GM23338 (cell line): ENCODE results near the gene GPD1L. TPM values are rescaled to one million over a fixed set of nuclear protein-coding genes. Genes with fewer than 3 reads are reported as not detected.
A peak's percentile ranks its signal among the peaks of the same experiment; 100 is the strongest.

Experiments
- ATAC-seq: fragments of 200-7000 bp; cut with Tn5 transposase; 3 replicates; pipeline ENCODE4 v1.9.1; 2020
- DNase-seq: peaks from one replicate; pipeline ENCODE4 v3.0.0-alpha.2; 2015; ENCODE audit warnings: low spot score
- H2AFZ ChIP-seq: fragments of 200-600 bp; sonication (generic); 2 replicates; pipeline ENCODE4 v1.8.0; 2016; ENCODE audit warnings: antibody characterized with exemption, mild to moderate bottlenecking, moderate library complexity
- H3F3A ChIP-seq: fragments of 200-600 bp; sonication (generic); replicated peaks from 2 replicates; pipeline ENCODE4 v1.8.0; 2017; ENCODE audit warnings: antibody characterized with exemption, mixed run types, low read depth
- H3K27ac ChIP-seq: fragments of 200-600 bp; sonication (generic); 2 replicates; pipeline ENCODE4 v1.6.1; 2016; ENCODE audit warnings: low read depth
- H3K27me3 ChIP-seq: fragments of 200-600 bp; sonication (generic); 2 replicates; pipeline ENCODE4 v1.8.0; 2016; ENCODE audit warnings: mild to moderate bottlenecking, mixed run types, moderate library complexity; ENCODE audit not compliant: insufficient read depth
- H3K36me3 ChIP-seq: fragments of 200-600 bp; sonication (generic); 2 replicates; pipeline ENCODE4 v1.8.0; 2016; ENCODE audit warnings: mild to moderate bottlenecking; ENCODE audit not compliant: insufficient read depth
- H3K4me1 ChIP-seq: fragments of 200-600 bp; sonication (generic); 2 replicates; pipeline ENCODE4 v1.8.0; 2016; ENCODE audit warnings: mild to moderate bottlenecking, moderate library complexity; ENCODE audit not compliant: insufficient read depth
- H3K4me2 ChIP-seq: fragments of 200-600 bp; sonication (generic); 2 replicates; pipeline ENCODE4 v1.7.1; 2017; ENCODE audit warnings: mixed run types
- H3K4me3 ChIP-seq: fragments of 200-600 bp; sonication (generic); 2 replicates; pipeline ENCODE4 v1.6.1; 2016; ENCODE audit warnings: mixed run types
- H3K79me2 ChIP-seq: fragments of 200-600 bp; sonication (generic); replicated peaks from 2 replicates; pipeline ENCODE4 v1.8.0; 2017; ENCODE audit warnings: mild to moderate bottlenecking; ENCODE audit not compliant: insufficient read depth
- H3K9me2 ChIP-seq: fragments of 200-600 bp; sonication (generic); 2 replicates; pipeline ENCODE4 v1.8.0; 2017; ENCODE audit not compliant: insufficient read depth
- H4K20me1 ChIP-seq: fragments of 200-600 bp; sonication (generic); replicated peaks from 2 replicates; pipeline ENCODE4 v1.8.0; 2017; ENCODE audit warnings: mild to moderate bottlenecking; ENCODE audit not compliant: insufficient read depth
- H3K27ac Mint-ChIP-seq: 2 replicates; pipeline ENCODE4 v1.8.0; 2020; ENCODE audit warnings: inconsistent platforms, mild to moderate bottlenecking, moderate library complexity, mixed read lengths
- H3K27me3 Mint-ChIP-seq: 3 replicates; pipeline ENCODE4 v1.8.0; 2022; ENCODE audit warnings: low read depth, mild to moderate bottlenecking, moderate library complexity, mixed read lengths, inconsistent platforms; ENCODE audit not compliant: insufficient read depth, poor library complexity
- H3K36me3 Mint-ChIP-seq: 3 replicates; pipeline ENCODE4 v1.8.0; 2021; ENCODE audit warnings: low read depth, mild to moderate bottlenecking, inconsistent platforms, moderate library complexity, mixed read lengths
- H3K4me1 Mint-ChIP-seq: 3 replicates; pipeline ENCODE4 v1.8.0; 2020; ENCODE audit warnings: mild to moderate bottlenecking, inconsistent platforms, mixed read lengths
- H3K4me3 Mint-ChIP-seq: 3 replicates; pipeline ENCODE4 v1.8.0; 2021; ENCODE audit warnings: moderate library complexity, mild to moderate bottlenecking, inconsistent platforms, mixed read lengths
- H3K9me3 Mint-ChIP-seq: 3 replicates; pipeline ENCODE4 v1.8.0; 2020; ENCODE audit warnings: moderate library complexity, mild to moderate bottlenecking, inconsistent platforms, mixed read lengths
- CREB1 ChIP-seq: fragments of 250-450 bp; sonication (Bioruptor Pico); IDR thresholded peaks from 2 replicates; pipeline ENCODE4 v1.5.0; 2020; ENCODE audit warnings: low read depth, mild to moderate bottlenecking, moderate library complexity
- CTCF ChIP-seq, 2 experiments: fragments of 200-600 bp in 1 of 2; sonication (generic) in 1 of 2; conservative IDR thresholded peaks; 2 replicates each; pipeline versions ENCODE4 v1.5.1 to v1.6.1; 2016 to 2017; ENCODE audit warnings: antibody characterized with exemption in 2 of 2, low read depth in 2 of 2, mild to moderate bottlenecking in 2 of 2, moderate library complexity in 1 of 2
- ETS1 ChIP-seq: IDR thresholded peaks from 2 replicates; pipeline ENCODE4 v1.6.1; 2016; ENCODE audit warnings: antibody characterized with exemption
- EZH2 ChIP-seq: fragments of 200-600 bp; sonication (generic); IDR thresholded peaks from one replicate; pipeline ENCODE4 v1.8.0; 2017; ENCODE audit warnings: antibody characterized with exemption, mild to moderate bottlenecking, low read depth; ENCODE audit not compliant: unreplicated experiment
- EZH2phosphoT487 ChIP-seq: fragments of 200-600 bp; sonication (generic); IDR thresholded peaks from one replicate; pipeline ENCODE4 v1.8.1; 2018; ENCODE audit warnings: antibody characterized with exemption; ENCODE audit not compliant: unreplicated experiment
- JUNB ChIP-seq: IDR thresholded peaks from one replicate; pipeline ENCODE4 v1.6.1; 2016; ENCODE audit warnings: antibody characterized with exemption; ENCODE audit not compliant: unreplicated experiment
- NANOG ChIP-seq: IDR thresholded peaks from 2 replicates; pipeline ENCODE4 v1.6.1; 2016; ENCODE audit warnings: antibody characterized with exemption, borderline replicate concordance
- POLR2AphosphoS5 ChIP-seq: IDR thresholded peaks from 2 replicates; pipeline ENCODE4 v1.6.1; 2016; ENCODE audit warnings: antibody characterized with exemption, low read depth
- REST ChIP-seq: IDR thresholded peaks from one replicate; pipeline ENCODE4 v1.6.1; 2018; ENCODE audit warnings: antibody characterized with exemption; ENCODE audit not compliant: unreplicated experiment
- STAT1 ChIP-seq: IDR thresholded peaks from one replicate; pipeline ENCODE4 v1.6.1; 2016; ENCODE audit warnings: antibody characterized with exemption; ENCODE audit not compliant: unreplicated experiment
- ZNF114 ChIP-seq: fragments of 250-450 bp; sonication (Bioruptor Pico); IDR thresholded peaks from 2 replicates; pipeline ENCODE4 v1.5.0; 2020; ENCODE audit warnings: mild to moderate bottlenecking, moderate library complexity
- ZNF331 ChIP-seq: fragments of 250-450 bp; sonication (Bioruptor Pico); IDR thresholded peaks from 2 replicates; pipeline ENCODE4 v1.5.0; 2020; ENCODE audit warnings: low read depth, mild to moderate bottlenecking, moderate library complexity
- ZNF462 ChIP-seq: fragments of 250-450 bp; sonication (Bioruptor Pico); IDR thresholded peaks from 2 replicates; pipeline ENCODE4 v1.5.0; 2020; ENCODE audit warnings: mild to moderate bottlenecking, moderate library complexity
- polyA plus RNA-seq: library from polyadenylated mRNA; unstranded; fragments of >200 nt; fragmentation: Nextera tagmentation; extraction: Ambion mirVana; gene quantifications from 2 replicates; pipeline ENCODE4 v1.2.1, GENCODE V29; 2016
- total RNA-seq: library from RNA; depleted of rRNA; stranded (reverse); fragments of >200 nt; shearing (Covaris generic); gene quantifications from 2 replicates; pipeline ENCODE4 v1.2.3, GENCODE V29; 2014

The GPD1L gene
- total and polyA plus RNA-seq, 2 experiments from 2014 or later = 2.0 to 6.4 TPM

- H3K4me2 ChIP-seq = no peak overlapping the region
- H3K4me3 ChIP-seq = no peak overlapping the region
- H3K9me2 ChIP-seq = no peaks in the 10 kb centered on the region; the same call in 1 of the 2 replicates
- H3F3A ChIP-seq = no peaks in the 10 kb centered on the region
- peaks cover 5% of the 10 kb centered on the region; the same call in 1 of the 2 replicates for H3K4me1 ChIP-seq
- no peak overlapping the region for H3K27ac ChIP-seq
- H3K9me3 Mint-ChIP-seq = no peaks in the 10 kb centered on the region
- H3K36me3 Mint-ChIP-seq = no peaks in the 10 kb centered on the region
- H3K27me3 ChIP-seq = no peaks in the 10 kb centered on the region
- no peaks in the 10 kb centered on the region for H3K79me2 ChIP-seq
- ATAC-seq (no peak), DNase-seq (no peak)
- peak overlapping the region; percentile 94 for H2AFZ ChIP-seq
- H3K36me3 ChIP-seq = no peaks in the 10 kb centered on the region; the same call in 1 of the 2 replicates
- H3K27ac Mint-ChIP-seq = no peak overlapping the region
- no peaks in the 10 kb centered on the region for H3K27me3 Mint-ChIP-seq
- peaks cover 9% of the 10 kb centered on the region for H3K4me1 Mint-ChIP-seq
- no peaks in the 10 kb centered on the region for H4K20me1 ChIP-seq
- TF ChIP-seq ETS1 (no peak), CTCF (conservative IDR thresholded peaks at IDR 0.05; ENCODE audit: low read depth in 2 of 2) (no peak), STAT1 (no peak), JUNB (no peak), NANOG (no peak), POLR2AphosphoS5 (no peak), EZH2phosphoT487 (no peak), ZNF114 (CRISPR knock-in tag) (no peak), EZH2 (no peak), CREB1 (CRISPR knock-in tag) (no peak), REST (no peak), ZNF462 (CRISPR knock-in tag) (no peak), ZNF331 (CRISPR knock-in tag) (no peak)
- H3K4me3 Mint-ChIP-seq = no peak overlapping the region
Observed at GRCh38 chr3:32078085-32078634, 28.3 kb upstream of the GPD1L start.
